Subcutaneous abdominal adipose tissue (tissue), 5 donors: ENCODE measurements around the gene TTN.

Source experiments
- H3K27ac ChIP-seq: one replicate; pipeline ENCODE4 v1.7.0; 2013; ENCODE audit warnings: low read depth, mild to moderate bottlenecking, inconsistent platforms, low read length, moderate library complexity
- H3K27me3 ChIP-seq, 5 donors: one replicate each; pipeline ENCODE4 v1.7.0; 2013; ENCODE audit warnings: low read length in 5 of 5, inconsistent platforms in 1 of 5; ENCODE audit not compliant: control insufficient read depth in 5 of 5, insufficient read depth in 4 of 5
- H3K36me3 ChIP-seq, 5 donors: one replicate each; pipeline ENCODE4 v1.7.0; 2013; ENCODE audit warnings: low read length in 5 of 5; ENCODE audit not compliant: control insufficient read depth in 5 of 5, insufficient read depth in 5 of 5
- H3K4me1 ChIP-seq, 5 donors: one replicate each; pipeline ENCODE4 v1.7.0; 2013; ENCODE audit warnings: low read length in 5 of 5, mild to moderate bottlenecking in 3 of 5, moderate library complexity in 1 of 5; ENCODE audit not compliant: control insufficient read depth in 5 of 5, insufficient read depth in 5 of 5
- H3K4me3 ChIP-seq, 5 donors: one replicate each; pipeline ENCODE4 v1.7.0; 2013; ENCODE audit warnings: low read length in 5 of 5, low read depth in 1 of 5
- H3K9ac ChIP-seq, 5 donors: one replicate each; pipeline ENCODE4 v1.7.0; 2013; ENCODE audit warnings: low read length in 5 of 5, mild to moderate bottlenecking in 4 of 5, moderate library complexity in 3 of 5
- H3K9me3 ChIP-seq, 5 donors: one replicate each; pipeline ENCODE4 v1.7.0; 2013; ENCODE audit warnings: low read length in 5 of 5; ENCODE audit not compliant: control insufficient read depth in 5 of 5
- donor health status: healthy.
- donor health status: healthy.
- donor health status: healthy.
- donor health status: healthy.
- donor health status: healthy.

The TTN gene

GRCh38 chr2:178502751-178503150, 304.5 kb downstream of the TTN start:
- Histone ChIP-seq H3K9me3 (no peaks in the 10 kb centered on the region), H3K27me3 (no peaks in the 10 kb centered on the region), H3K4me3 (no peak overlapping the region), H3K4me1 (peaks cover 0 to 11% (median 5%) of the 10 kb centered on the region in 5 donors), H3K9ac (no peak overlapping the region), H3K27ac (no peak overlapping the region), H3K36me3 (peaks cover 40 to 66% (median 51%) of the 10 kb centered on the region in 5 donors)

- no peak overlapping the region for H3K4me3 ChIP-seq
- H3K36me3 ChIP-seq: peaks cover 62 to 79% (median 76%) of the 10 kb centered on the region in 5 donors
- H3K27me3 ChIP-seq: no peaks in the 10 kb centered on the region
- no peaks in the 10 kb centered on the region for H3K4me1 ChIP-seq
- H3K27ac ChIP-seq: no peak overlapping the region
- no peaks in the 10 kb centered on the region for H3K9me3 ChIP-seq
- H3K9ac ChIP-seq: no peak overlapping the region
Measured at GRCh38 chr2:178499640-178500039, 307.6 kb downstream of the TTN start.

GRCh38 chr2:178498137-178498536, 309.1 kb downstream of the TTN start:
- no peaks in the 10 kb centered on the region for H3K27me3 ChIP-seq
- H3K4me1 ChIP-seq: no peaks in the 10 kb centered on the region
- no peak overlapping the region for H3K9ac ChIP-seq
- H3K36me3 ChIP-seq: peaks cover 69 to 85% (median 75%) of the 10 kb centered on the region in 5 donors
- H3K27ac ChIP-seq: no peak overlapping the region
- H3K4me3 ChIP-seq: no peak overlapping the region
- no peaks in the 10 kb centered on the region for H3K9me3 ChIP-seq

- Histone ChIP-seq H3K27me3 (no peaks in the 10 kb centered on the region), H3K9me3 (no peaks in the 10 kb centered on the region), H3K4me1 (no peaks in the 10 kb centered on the region), H3K27ac (no peak overlapping the region), H3K4me3 (no peak overlapping the region), H3K9ac (no peak overlapping the region), H3K36me3 (peaks cover 60 to 79% (median 63%) of the 10 kb centered on the region in 5 donors)
Measured at GRCh38 chr2:178496049-178496448, 311.2 kb downstream of the TTN start.

GRCh38 chr2:178491612-178492011, 315.6 kb downstream of the TTN start:
- Histone ChIP-seq H3K36me3 (peaks cover 42 to 75% (median 49%) of the 10 kb centered on the region in 5 donors), H3K9me3 (no peaks in the 10 kb centered on the region), H3K27me3 (no peaks in the 10 kb centered on the region), H3K4me3 (no peak overlapping the region), H3K9ac (no peak overlapping the region), H3K4me1 (peaks cover 0 to 3% (median 0%) of the 10 kb centered on the region in 5 donors), H3K27ac (no peak overlapping the region)

GRCh38 chr2:178485356-178485755, 321.9 kb downstream of the TTN start:
- no peaks in the 10 kb centered on the region for H3K9me3 ChIP-seq
- H3K9ac ChIP-seq: no peak overlapping the region
- H3K27me3 ChIP-seq: no peaks in the 10 kb centered on the region
- no peak overlapping the region for H3K27ac ChIP-seq
- no peak overlapping the region for H3K4me3 ChIP-seq
- H3K36me3 ChIP-seq: peaks cover 10 to 28% (median 14%) of the 10 kb centered on the region in 5 donors
- H3K4me1 ChIP-seq: peaks cover 7 to 44% (median 38%) of the 10 kb centered on the region in 5 donors

GRCh38 chr2:178484245-178485041, 322.8 kb downstream of the TTN start:
- Histone ChIP-seq H3K36me3 (peaks cover 6 to 20% (median 10%) of the 10 kb centered on the region in 5 donors), H3K9ac (peak overlapping the region in 1 of 5 donors; percentile 26), H3K27ac (peak overlapping the region; percentile 57), H3K27me3 (no peaks in the 10 kb centered on the region), H3K9me3 (no peaks in the 10 kb centered on the region), H3K4me1 (peaks cover 7 to 48% (median 44%) of the 10 kb centered on the region in 5 donors), H3K4me3 (peak overlapping the region in 4 of 5 donors; percentile 4 to 36 (median 27))

GRCh38 chr2:178482437-178482836, 324.8 kb downstream of the TTN start:
- Histone ChIP-seq H3K36me3 (peaks cover 5 to 13% (median 10%) of the 10 kb centered on the region in 5 donors), H3K9ac (no peak overlapping the region), H3K4me1 (peaks cover 7 to 61% (median 57%) of the 10 kb centered on the region in 5 donors), H3K9me3 (no peaks in the 10 kb centered on the region), H3K4me3 (peak overlapping the region in 2 of 5 donors; percentile 11 to 17), H3K27me3 (no peaks in the 10 kb centered on the region), H3K27ac (no peak overlapping the region)

DNA sequence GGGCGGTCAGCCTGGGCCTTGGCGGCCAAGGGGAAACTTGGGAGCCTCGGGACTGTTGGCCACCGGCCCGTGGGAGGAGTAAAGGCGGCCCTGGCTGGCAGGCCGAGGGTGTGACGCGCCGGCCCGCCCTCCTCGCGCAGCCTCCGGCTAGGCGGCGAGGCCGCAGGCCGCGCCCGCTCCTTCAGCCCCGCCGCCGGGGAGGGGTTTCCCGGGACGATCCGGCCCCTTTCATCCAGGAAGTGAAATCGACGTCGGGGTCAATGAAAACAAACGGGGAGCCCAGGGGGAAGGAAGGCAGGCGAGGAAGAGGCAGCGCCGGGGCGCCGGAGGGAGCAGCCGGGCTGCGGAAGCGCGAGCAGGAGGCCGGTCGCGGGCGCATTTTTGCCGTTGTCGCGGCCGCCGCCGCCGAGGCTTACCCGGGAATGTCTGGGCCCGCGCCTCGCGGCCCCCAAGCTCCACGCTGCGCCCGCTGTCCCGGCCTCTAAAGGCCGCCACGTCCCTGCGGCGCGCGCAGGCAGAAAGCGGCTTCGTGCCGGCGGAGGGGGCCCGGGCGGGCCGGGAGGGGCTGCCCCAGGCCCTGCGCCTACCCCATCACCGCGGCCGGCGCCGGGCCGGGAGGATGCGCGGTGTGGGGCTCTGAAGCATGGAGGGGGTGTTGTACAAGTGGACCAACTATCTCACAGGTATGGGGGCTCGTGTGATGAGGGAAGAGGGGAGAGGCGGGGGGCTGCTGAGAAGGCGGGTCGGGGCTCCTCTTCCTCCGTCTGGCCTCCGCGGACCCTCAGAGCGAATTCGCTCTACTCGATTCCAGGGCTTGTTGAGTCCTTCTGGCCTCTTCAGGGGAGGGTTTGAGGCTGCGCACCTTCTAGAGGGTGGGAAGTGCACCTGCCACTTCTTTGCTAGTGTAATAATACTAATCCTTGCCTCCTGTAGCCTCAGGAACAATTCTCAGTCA, 326.7 kb downstream of the TTN start, which contains the start of gene PLEKHA3:
TSS of gene PLEKHA3 (plus strand) at position 231 of the 955 bp plus-strand sequence. CDS start at position 644, 413 bp downstream.
- Histone ChIP-seq H3K36me3 (no peaks in the 10 kb centered on the region), H3K4me3 (peak within 1 kb of the TSS; percentile 85 to 99 (median 95)), H3K4me1 (peaks cover 7 to 61% (median 55%) of the 10 kb centered on the region in 5 donors), H3K9ac (peak within 1 kb of the TSS; percentile 89 to 96 (median 93)), H3K9me3 (no peaks in the 10 kb centered on the region), H3K27me3 (no peaks in the 10 kb centered on the region), H3K27ac (peak within 1 kb of the TSS; percentile 98)
